Kidney (tissue), 14 donors: ENCODE results near the gene GLOD5. TPM values are rescaled to one million over a fixed set of nuclear protein-coding genes. Genes with fewer than 3 reads are reported as not detected.

Experiments
- DNase-seq, 5 donors: peaks; one replicate each; pipeline ENCODE4 v3.0.0-alpha.2; 2013 to 2020
- FAIRE-seq: peaks from 2 replicates; lab custom pipeline; 2012; peaks lifted over from hg19 to GRCh38; lab: Jason Lieb, UNC
- H3K27ac ChIP-seq, 2 donors: one replicate each; pipeline ENCODE4 v1.7.0; 2013; ENCODE audit warnings: low read depth in 2 of 2, low read length in 2 of 2, inconsistent platforms in 1 of 2
- H3K27me3 ChIP-seq: one replicate; pipeline ENCODE4 v1.7.1; 2013; ENCODE audit warnings: low read length, inconsistent platforms; ENCODE audit not compliant: control insufficient read depth, insufficient read depth
- H3K36me3 ChIP-seq, 3 donors: one replicate each; pipeline versions ENCODE4 v1.7.0 to v1.7.1; 2013; ENCODE audit warnings: low read length in 3 of 3, control low read depth in 1 of 3, inconsistent platforms in 1 of 3; ENCODE audit not compliant: insufficient read depth in 3 of 3, control insufficient read depth in 2 of 3
- H3K4me1 ChIP-seq, 3 donors: one replicate each; pipeline versions ENCODE4 v1.7.0 to v1.7.1; 2013; ENCODE audit warnings: low read length in 3 of 3, inconsistent platforms in 1 of 3, low read depth in 1 of 3; ENCODE audit not compliant: control insufficient read depth in 2 of 3, insufficient read depth in 2 of 3
- H3K4me3 ChIP-seq, 3 donors: one replicate each; pipeline versions ENCODE4 v1.7.0 to v1.8.1; 2013; ENCODE audit warnings: low read length in 3 of 3, control low read depth in 1 of 3, inconsistent platforms in 1 of 3
- H3K9ac ChIP-seq, 3 donors: one replicate each; pipeline versions ENCODE4 v1.7.0 to v1.7.1; 2013; ENCODE audit warnings: low read length in 3 of 3, control low read depth in 1 of 3, inconsistent platforms in 1 of 3
- H3K9me3 ChIP-seq, 3 donors: one replicate each; pipeline versions ENCODE4 v1.7.0 to v1.7.1; 2013; ENCODE audit warnings: low read length in 3 of 3, control low read depth in 1 of 3, inconsistent platforms in 1 of 3; ENCODE audit not compliant: control insufficient read depth in 2 of 3, insufficient read depth in 1 of 3
- intact Hi-C: fragments of 100-400 bp; cut with DNase I; formaldehyde crosslinking; loops from one replicate; pipeline ENCODE4 v1.11.1; 2022
- polyA plus RNA-seq: library from polyadenylated mRNA; stranded (reverse); fragments of 350-450 nt; fragmentation: Illumina TruSeq; extraction: RNeasy Lipid Tissue Mini Kit (QIAGEN cat#74804); gene quantifications from one replicate; pipeline ENCODE4 v1.2.3, GENCODE V29; 2014; ENCODE audit warnings: low read depth, low replicate concordance; ENCODE audit not compliant: insufficient read depth
- total RNA-seq: library from RNA; stranded (reverse); fragmentation: NEBNext Ultra II Directional; extraction: Animal tissue kit (Norgen Biotek cat#: 25700); gene quantifications from one replicate; pipeline ENCODE4 v1.2.1, GENCODE V29; 2021
- TF ChIP-seq, protein P1 (sequence below): IDR thresholded peaks from 3 replicates; pipeline ENCODE4 v1.5.1; 2012; ENCODE audit warnings: mild to moderate bottlenecking, moderate library complexity, borderline replicate concordance; ENCODE audit not compliant: insufficient read depth; ENCODE audit errors: extremely low read depth
- donor health status: control.
- donor health status: control.
- donor health status: control.
- donor health status: control.
- donor health status: control.
- donor health status: DM: yes; HTN: yes; CAD: no.
- donor health status: Normal renal cell carcinoma (clear cell type).

The GLOD5 gene
- total and polyA plus RNA-seq, 2 donors from 2014 or later: 0.94 to 12.6 TPM

DNA sequence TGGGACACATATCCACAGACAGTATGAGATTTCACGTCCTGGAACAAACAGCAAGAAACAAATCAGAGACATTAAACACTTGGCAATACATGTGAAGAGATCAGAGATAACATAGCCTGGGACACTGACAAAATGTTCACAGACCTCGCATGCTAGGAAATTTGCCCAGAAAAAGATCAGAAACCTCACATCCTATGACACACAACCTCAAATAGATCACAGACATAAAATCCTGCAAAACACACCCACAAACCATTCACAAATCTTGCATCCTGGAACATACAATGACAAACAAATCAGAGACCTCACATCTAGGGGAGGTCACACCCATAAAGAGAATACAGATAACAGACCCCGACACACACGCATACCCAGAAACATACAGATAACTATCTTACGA, 47.0 kb upstream of the GLOD5 start:
- no peak for DNase-seq
- Histone ChIP-seq H3K9ac (no peak overlapping the region), H3K27ac (no peak overlapping the region), H3K4me3 (no peak overlapping the region), H3K27me3 (no peaks in the 10 kb centered on the region), H3K4me1 (peaks cover 0 to 9% (median 0%) of the 10 kb centered on the region in 3 donors), H3K36me3 (no peaks in the 10 kb centered on the region), H3K9me3 (no peaks in the 10 kb centered on the region)
- no peak for FAIRE-seq
- intact Hi-C loops: no loop called here
- TF ChIP-seq, protein P1, sequence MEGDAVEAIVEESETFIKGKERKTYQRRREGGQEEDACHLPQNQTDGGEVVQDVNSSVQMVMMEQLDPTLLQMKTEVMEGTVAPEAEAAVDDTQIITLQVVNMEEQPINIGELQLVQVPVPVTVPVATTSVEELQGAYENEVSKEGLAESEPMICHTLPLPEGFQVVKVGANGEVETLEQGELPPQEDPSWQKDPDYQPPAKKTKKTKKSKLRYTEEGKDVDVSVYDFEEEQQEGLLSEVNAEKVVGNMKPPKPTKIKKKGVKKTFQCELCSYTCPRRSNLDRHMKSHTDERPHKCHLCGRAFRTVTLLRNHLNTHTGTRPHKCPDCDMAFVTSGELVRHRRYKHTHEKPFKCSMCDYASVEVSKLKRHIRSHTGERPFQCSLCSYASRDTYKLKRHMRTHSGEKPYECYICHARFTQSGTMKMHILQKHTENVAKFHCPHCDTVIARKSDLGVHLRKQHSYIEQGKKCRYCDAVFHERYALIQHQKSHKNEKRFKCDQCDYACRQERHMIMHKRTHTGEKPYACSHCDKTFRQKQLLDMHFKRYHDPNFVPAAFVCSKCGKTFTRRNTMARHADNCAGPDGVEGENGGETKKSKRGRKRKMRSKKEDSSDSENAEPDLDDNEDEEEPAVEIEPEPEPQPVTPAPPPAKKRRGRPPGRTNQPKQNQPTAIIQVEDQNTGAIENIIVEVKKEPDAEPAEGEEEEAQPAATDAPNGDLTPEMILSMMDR: no peak

DNA sequence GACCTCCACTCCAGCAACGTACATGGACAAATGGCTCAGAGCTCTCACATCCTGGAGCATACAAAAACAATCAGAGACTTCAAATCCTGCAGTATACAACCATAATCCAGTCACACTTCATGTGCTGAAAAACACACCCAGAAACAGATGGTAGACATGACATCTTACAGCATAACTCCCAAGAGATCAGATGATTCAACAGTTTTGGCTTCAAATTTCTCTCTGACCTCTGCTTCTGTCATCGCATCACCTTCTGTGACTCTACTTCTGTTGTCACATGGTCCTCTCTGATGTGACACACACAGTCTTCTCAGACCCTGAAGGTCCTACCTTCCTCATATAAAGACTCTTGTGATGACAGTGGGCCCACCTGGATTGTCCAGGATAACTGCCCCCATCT, 46.5 kb upstream of the GLOD5 start:
- Histone ChIP-seq H3K27me3 (no peaks in the 10 kb centered on the region), H3K4me3 (no peak overlapping the region), H3K9me3 (no peaks in the 10 kb centered on the region), H3K4me1 (peaks cover 0 to 9% (median 0%) of the 10 kb centered on the region in 3 donors), H3K36me3 (no peaks in the 10 kb centered on the region), H3K9ac (no peak overlapping the region), H3K27ac (no peak overlapping the region)
- intact Hi-C loops: no loop called here
- TF ChIP-seq, protein P1: no peak
- FAIRE-seq (no peak), DNase-seq (no peak)

DNA sequence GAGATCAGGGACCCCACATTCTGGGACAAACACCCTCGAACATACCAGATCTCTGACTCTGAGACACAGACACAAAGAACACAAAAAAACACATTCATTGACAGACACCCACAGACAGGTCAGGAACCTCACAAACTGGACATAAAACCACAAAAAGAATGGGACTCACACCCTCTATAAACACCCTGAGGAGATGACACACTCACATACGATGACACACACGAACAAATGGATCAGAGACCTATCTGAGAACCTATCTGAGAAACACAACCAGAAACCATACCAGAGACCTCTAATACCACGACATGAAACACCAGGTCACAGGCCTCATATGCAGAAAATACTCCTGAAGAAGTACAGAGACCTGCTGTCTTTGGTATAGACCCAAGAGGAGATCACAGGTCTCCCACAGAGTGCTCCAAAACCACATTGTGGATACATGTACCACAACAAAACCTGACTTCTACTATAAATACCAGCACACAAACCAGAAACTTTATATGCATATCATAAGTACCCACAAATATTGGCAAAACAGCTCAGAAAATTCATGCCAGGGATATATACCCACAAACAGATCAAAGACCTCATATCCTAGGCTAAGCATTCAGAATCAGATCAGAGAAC, 45.6 kb upstream of the GLOD5 start:
- intact Hi-C loops: no loop called here
- no peak for DNase-seq
- H3K4me3 ChIP-seq: no peak overlapping the region
- H3K9ac ChIP-seq: no peak overlapping the region
- H3K4me1 ChIP-seq: peaks cover 0 to 9% (median 0%) of the 10 kb centered on the region in 3 donors
- H3K27ac ChIP-seq: no peak overlapping the region
- TF ChIP-seq, protein P1: no peak
- H3K27me3 ChIP-seq: no peaks in the 10 kb centered on the region
- no peaks in the 10 kb centered on the region for H3K9me3 ChIP-seq
- FAIRE-seq: no peak
- no peaks in the 10 kb centered on the region for H3K36me3 ChIP-seq

DNA sequence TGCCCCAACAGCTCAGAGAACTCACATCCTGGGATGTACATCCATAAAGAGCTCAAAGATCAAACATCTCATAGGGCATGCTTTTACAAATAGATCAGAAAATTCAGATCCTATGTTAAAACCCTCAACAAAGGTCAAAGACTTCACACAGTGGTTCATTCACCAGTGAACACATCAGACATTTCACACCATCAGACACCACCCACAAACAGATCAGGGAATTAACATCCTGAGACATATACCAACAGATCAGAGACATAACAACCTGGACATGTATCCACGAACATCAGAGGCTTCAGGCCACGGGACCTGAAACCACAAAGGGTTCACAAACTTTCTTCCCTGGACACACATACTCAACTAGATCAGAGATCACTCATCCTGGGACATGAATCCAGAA, 41.6 kb upstream of the GLOD5 start:
- intact Hi-C loops: no loop called here
- Histone ChIP-seq H3K27ac (no peak overlapping the region), H3K27me3 (no peaks in the 10 kb centered on the region), H3K9ac (no peak overlapping the region), H3K36me3 (no peaks in the 10 kb centered on the region), H3K4me1 (no peaks in the 10 kb centered on the region), H3K4me3 (no peak overlapping the region), H3K9me3 (no peaks in the 10 kb centered on the region)
- FAIRE-seq: no peak
- TF ChIP-seq, protein P1: no peak
- no peak for DNase-seq
